ENCODE data around the gene PIK3C2A. TPM values are rescaled to one million over a fixed set of nuclear protein-coding genes. Genes with fewer than 3 reads are reported as not detected.

PIK3C2A gene
- total RNA-seq = 35.9 and 41.2 TPM in 2 replicates

- peak within 1 kb of the TSS; percentile 99 for H3K4me3 Mint-ChIP-seq
- H3K9me3 Mint-ChIP-seq = no peaks in the 10 kb centered on the region
- ChIA-PET POLR2A (interaction anchor here (0.5 to 3.2 kb wide), 11 partner anchors 10 to 470 kb away, joined by 3 to 75 read pairs (median 4); partner anchors contain the start of genes NUCB2 and RPS13), CTCF (no interaction called here)
- TF ChIP-seq CTCF (IDR thresholded peaks at IDR 0.05) = no peak
- intact Hi-C loops (cut with micrococcal nuclease) = loop anchor here (1.0 to 10.0 kb wide), 7 partner anchors 23 to 469 kb away; partner anchors contain the start of genes C11orf58, KCNJ11, NCR3LG1 and NUCB2
- peaks cover 40% of the 10 kb centered on the region for H3K4me1 Mint-ChIP-seq
- peak; percentile 95 for ATAC-seq (ENCODE audit: low read depth)
- H3K36me3 Mint-ChIP-seq (ENCODE audit: low read depth) = peaks cover 18% of the 10 kb centered on the region
- peak; percentile 91 for DNase-seq
- H3K27ac Mint-ChIP-seq = peak within 1 kb of the TSS; percentile 99
- H3K27me3 Mint-ChIP-seq = no peaks in the 10 kb centered on the region
Measured at GRCh38 chr11:17207317-17208256, at the start of gene PIK3C2A. PIK3C2A (minus strand) TSS chr11:17207986; CDS start chr11:17169741, 38,245 bp downstream.

- ChIA-PET POLR2A (no interaction called here), CTCF (no interaction called here)
- no peak overlapping the region for H3K4me3 Mint-ChIP-seq
Measured at GRCh38 chr11:17257196-17257595, 49.4 kb upstream of the PIK3C2A start.

GRCh38 chr11:17256512-17256911 lies 48.7 kb upstream of the PIK3C2A start:
- TF ChIP-seq CTCF (IDR thresholded peaks at IDR 0.05) = no peak
- no peaks in the 10 kb centered on the region for H3K36me3 Mint-ChIP-seq (ENCODE audit: low read depth)
- H3K9me3 Mint-ChIP-seq = no peaks in the 10 kb centered on the region
- DNase-seq (no peak), ATAC-seq (ENCODE audit: low read depth) (no peak)
- no peaks in the 10 kb centered on the region for H3K4me1 Mint-ChIP-seq
- intact Hi-C loops (cut with micrococcal nuclease) = no loop called here
- ChIA-PET POLR2A (no interaction called here), CTCF (no interaction called here)
- H3K4me3 Mint-ChIP-seq = no peak overlapping the region
- H3K27ac Mint-ChIP-seq = no peak overlapping the region
- H3K27me3 Mint-ChIP-seq = peaks cover 6% of the 10 kb centered on the region

More at GRCh38 chr11:17257196-17257595, 49.4 kb upstream of the PIK3C2A start:
- intact Hi-C loops (cut with micrococcal nuclease) = no loop called here
- TF ChIP-seq CTCF (IDR thresholded peaks at IDR 0.05) = no peak
- no peaks in the 10 kb centered on the region for H3K36me3 Mint-ChIP-seq (ENCODE audit: low read depth)
- peaks cover 3% of the 10 kb centered on the region for H3K27me3 Mint-ChIP-seq
- H3K27ac Mint-ChIP-seq = no peak overlapping the region
- no peaks in the 10 kb centered on the region for H3K4me1 Mint-ChIP-seq
- ATAC-seq (ENCODE audit: low read depth) (no peak), DNase-seq (no peak)
- no peaks in the 10 kb centered on the region for H3K9me3 Mint-ChIP-seq

GRCh38 chr11:17252704-17253103 lies 44.9 kb upstream of the PIK3C2A start:
- POLR2A ChIA-PET = no interaction called here
- intact Hi-C loops (cut with micrococcal nuclease) = no loop called here

More at GRCh38 chr11:17252704-17253103, 44.9 kb upstream of the PIK3C2A start:
- DNase-seq (no peak), ATAC-seq (ENCODE audit: low read depth) (no peak)
- Mint-ChIP-seq H3K36me3 (ENCODE audit: low read depth) (no peaks in the 10 kb centered on the region), H3K4me3 (no peak overlapping the region), H3K27me3 (peaks cover 9% of the 10 kb centered on the region), H3K27ac (no peak overlapping the region), H3K9me3 (no peaks in the 10 kb centered on the region), H3K4me1 (no peaks in the 10 kb centered on the region)
- CTCF ChIA-PET = no interaction called here
- TF ChIP-seq CTCF (IDR thresholded peaks at IDR 0.05) = no peak

All from activated B cell treated with CpG ODN at 0.5 μM for 24 hours (primary cell).